ENCODE data around the gene ACKR2.

DNA sequence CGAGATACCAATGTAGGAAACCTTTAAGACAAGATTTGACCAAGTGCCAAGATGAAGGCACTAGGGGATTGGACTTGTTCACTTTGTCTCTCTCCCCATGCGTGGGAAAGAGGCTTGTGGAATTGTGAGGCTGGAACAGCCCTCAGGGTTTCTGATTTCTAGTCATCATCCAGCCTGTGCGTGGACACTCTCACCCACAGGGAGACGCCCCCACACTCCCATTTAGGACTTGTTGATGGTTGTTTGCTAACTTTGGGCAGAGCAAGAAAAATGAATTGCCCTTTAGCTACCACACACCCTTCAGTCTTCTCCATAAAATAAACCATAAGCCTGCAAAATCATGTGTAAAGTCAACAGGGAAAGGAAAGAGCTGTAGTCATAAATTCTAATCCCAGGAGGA, 18.4 kb downstream of the ACKR2 start:
- TF ChIP-seq POLR2A (IDR thresholded peaks at IDR 0.05; ENCODE audit: low read length): no peak
- TF ChIP-seq GATA1 (IDR thresholded peaks at IDR 0.05; ENCODE audit: low read depth, low read length): no peak

Measured in erythroblast (primary cell).